HepG2 (cell line): ENCODE data around the gene ESRP2. TPM values are rescaled to one million over a fixed set of nuclear protein-coding genes. Genes with fewer than 3 reads are reported as not detected.

Source experiments
- ADNP ChIP-seq: sonication (generic); formaldehyde crosslinking; IDR thresholded peaks from 2 replicates; pipeline ENCODE4 v1.4.0; 2020; ENCODE audit warnings: missing genetic modification reagents
- ARHGAP35 ChIP-seq: sonication (generic); formaldehyde crosslinking; IDR thresholded peaks from 2 replicates; pipeline ENCODE4 v1.9.0; 2022; ENCODE audit warnings: mild to moderate bottlenecking, inconsistent platforms, moderate library complexity, missing genetic modification reagents, borderline replicate concordance
- DR1 ChIP-seq: sonication (generic); formaldehyde crosslinking; IDR thresholded peaks from 2 replicates; pipeline ENCODE4 v1.8.0; 2021; ENCODE audit warnings: mild to moderate bottlenecking, missing genetic modification reagents, inconsistent platforms
- HNF4G ChIP-seq, 2 experiments: sonication (generic) in 1 of 2; formaldehyde crosslinking in 1 of 2; IDR thresholded peaks; 2 replicates each; pipeline versions ENCODE4 v1.4.0 to v1.6.1; 2011 to 2020; ENCODE audit warnings: borderline replicate concordance in 2 of 2, low read depth in 2 of 2, mild to moderate bottlenecking in 2 of 2, low read length in 1 of 2, missing genetic modification reagents in 1 of 2, moderate library complexity in 1 of 2
- MED8 ChIP-seq: sonication (generic); formaldehyde crosslinking; IDR thresholded peaks from 2 replicates; pipeline ENCODE4 v1.8.1; 2023; ENCODE audit warnings: mild to moderate bottlenecking, missing genetic modification reagents; ENCODE audit not compliant: insufficient replicate concordance
- SKI ChIP-seq: fragments of 450-650 bp; IDR thresholded peaks from one replicate; pipeline ENCODE4 v1.6.1; 2018; ENCODE audit warnings: mild to moderate bottlenecking; ENCODE audit not compliant: partially characterized antibody
- TOPORS ChIP-seq: sonication (generic); formaldehyde crosslinking; IDR thresholded peaks from 2 replicates; pipeline ENCODE4 v1.8.0; 2023; ENCODE audit warnings: mild to moderate bottlenecking, missing genetic modification reagents
- ZBTB8A ChIP-seq: sonication (generic); formaldehyde crosslinking; IDR thresholded peaks from 2 replicates; pipeline ENCODE4 v1.4.0; 2020; ENCODE audit warnings: mild to moderate bottlenecking, low read depth, missing genetic modification reagents, borderline replicate concordance
- ZNF207 ChIP-seq: fragments of 450-650 bp; IDR thresholded peaks from 2 replicates; pipeline ENCODE4 v1.6.1; 2016; ENCODE audit warnings: antibody characterized with exemption, borderline replicate concordance
- ZNF260 ChIP-seq: sonication (generic); formaldehyde crosslinking; IDR thresholded peaks from 2 replicates; pipeline ENCODE4 v1.4.0; 2020; ENCODE audit warnings: missing genetic modification reagents, low read depth, mild to moderate bottlenecking, borderline replicate concordance
- ZNF326 ChIP-seq: sonication (generic); formaldehyde crosslinking; IDR thresholded peaks from 2 replicates; pipeline ENCODE4 v1.4.0; 2020; ENCODE audit warnings: missing genetic modification reagents, borderline replicate concordance
- ZNF670 ChIP-seq: sonication (generic); formaldehyde crosslinking; IDR thresholded peaks from 2 replicates; pipeline ENCODE4 v1.8.0; 2022; ENCODE audit warnings: mild to moderate bottlenecking, missing genetic modification reagents, borderline replicate concordance
- ZNF75D ChIP-seq: sonication (generic); formaldehyde crosslinking; IDR thresholded peaks from 2 replicates; pipeline ENCODE4 v1.8.1; 2023; ENCODE audit warnings: missing genetic modification reagents, mild to moderate bottlenecking, borderline replicate concordance
- polyA plus RNA-seq, 8 experiments: library from polyadenylated mRNA; depleted of rRNA in 3 of 8; stranded (reverse) in 7 of 8; unstranded in 1 of 8; fragments of >200 nt; fragmentation: Illumina TruSeq in 4 of 8; extraction: Trizol in 4 of 8; gene quantifications; 2 replicates each; pipeline versions ENCODE4 v1.2.1 to v1.2.3, GENCODE V29; 2011 to 2016; ENCODE audit warnings: low read depth in 4 of 8, missing spikeins in 1 of 8, mixed read lengths in 1 of 8; ENCODE audit not compliant: insufficient read depth in 1 of 8
- total RNA-seq, 5 experiments: library from RNA; depleted of rRNA; stranded (reverse); fragments of >200 nt; fragmentation: Illumina TruSeq; extraction: Trizol; gene quantifications; 2 replicates each; pipeline ENCODE4 v1.2.3, GENCODE V29; 2016; ENCODE audit warnings: low read depth in 1 of 5
- TF ChIP-seq, protein P1 (sequence below): sonication (generic); formaldehyde crosslinking; IDR thresholded peaks from 2 replicates; pipeline ENCODE4 v1.8.0; 2022; ENCODE audit warnings: missing genetic modification reagents, mild to moderate bottlenecking, inconsistent platforms, borderline replicate concordance
- TF ChIP-seq, protein P2 (sequence below): sonication (generic); formaldehyde crosslinking; IDR thresholded peaks from 2 replicates; pipeline ENCODE4 v1.4.0; 2020; ENCODE audit warnings: mild to moderate bottlenecking, low read depth, missing genetic modification reagents
- TF ChIP-seq, protein P3 (sequence below): sonication (generic); formaldehyde crosslinking; IDR thresholded peaks from 2 replicates; pipeline ENCODE4 v1.8.0; 2022; ENCODE audit warnings: mild to moderate bottlenecking, missing genetic modification reagents, moderate library complexity
- TF ChIP-seq, protein P4 (sequence below): sonication (generic); formaldehyde crosslinking; IDR thresholded peaks from 2 replicates; pipeline ENCODE4 v1.5.1; 2020; ENCODE audit warnings: mild to moderate bottlenecking, missing genetic modification reagents, moderate library complexity
- TF ChIP-seq, protein P5 (sequence below): sonication (generic); formaldehyde crosslinking; IDR thresholded peaks from 2 replicates; pipeline ENCODE4 v1.5.0; 2020; ENCODE audit warnings: mild to moderate bottlenecking, low read depth, missing genetic modification reagents, borderline replicate concordance
- TF ChIP-seq, protein P6 (sequence below): sonication (generic); formaldehyde crosslinking; conservative IDR thresholded peaks from 2 replicates; pipeline ENCODE4 v1.8.0; 2022; ENCODE audit warnings: missing genetic modification reagents

ESRP2 gene
- total and polyA plus RNA-seq, 2 of the 13 experiments (the other 11 are each of a cell fraction or from before 2014, with no cell fraction given): 21.1 to 32.4 TPM

DNA sequence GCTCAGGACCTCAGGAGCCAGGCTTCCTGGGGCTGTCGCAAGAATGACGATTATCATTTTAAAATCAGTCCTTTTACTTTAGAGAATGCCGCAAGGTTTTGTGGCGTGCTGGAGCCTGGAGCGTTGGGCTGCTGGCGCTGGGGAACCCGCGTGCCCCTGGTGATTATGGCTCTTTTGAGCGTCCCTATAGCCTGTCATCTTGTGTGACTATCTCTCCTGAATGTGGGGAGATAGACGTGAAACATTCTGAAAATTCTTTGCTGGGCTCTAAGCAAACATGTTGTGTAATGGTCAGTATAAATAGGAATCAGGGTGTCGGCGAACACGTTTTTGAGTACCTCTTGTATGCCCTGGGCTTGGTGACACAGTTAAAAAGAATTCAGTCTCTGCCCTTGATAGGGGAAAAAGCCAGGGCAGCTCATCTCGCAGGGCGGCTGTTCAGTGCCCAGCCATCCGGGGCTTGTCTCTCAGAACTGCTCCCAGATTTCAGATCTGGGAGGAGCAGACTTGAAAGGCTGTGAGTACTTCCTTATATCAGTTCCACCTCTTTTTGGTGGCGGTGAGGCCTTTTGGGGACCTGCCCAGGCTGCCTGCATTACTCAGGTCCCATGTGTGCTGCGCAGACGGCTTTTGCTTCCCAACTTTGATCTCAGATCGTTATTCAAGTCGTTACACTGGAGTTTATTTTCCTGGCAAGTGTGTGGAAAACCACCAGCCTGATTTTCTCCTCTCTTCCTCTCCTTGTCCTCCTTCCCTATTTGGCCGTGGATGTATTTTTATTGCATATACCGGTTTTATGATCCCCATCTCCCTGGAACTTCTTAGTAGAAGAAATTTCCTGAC lies 29.4 kb upstream of the ESRP2 start (continued):
- TF ChIP-seq ZNF326 (CRISPR knock-in tag) (no peak), HNF4G (IDR thresholded peaks at IDR 0.05; ENCODE audit: borderline replicate concordance, low read depth, low read length) (peak; percentile 70; the same call in 1 of the 2 replicates), HNF4G (CRISPR knock-in tag; IDR thresholded peaks at IDR 0.05; ENCODE audit: borderline replicate concordance, low read depth) (no peak), TOPORS (CRISPR knock-in tag) (no peak), SKI (peak; percentile 89), DR1 (CRISPR knock-in tag) (peak; percentile 59), ZNF207 (no peak), ADNP (no peak), ZNF260 (CRISPR knock-in tag) (no peak; the same call in 1 of the 2 replicates), MED8 (CRISPR knock-in tag) (peak; percentile 37), ZBTB8A (CRISPR knock-in tag) (no peak), ZNF75D (no peak), ARHGAP35 (no peak; the same call in 1 of the 2 replicates), ZNF670 (CRISPR knock-in tag) (peak; percentile 72; the same call in 1 of the 2 replicates)
- TF ChIP-seq, protein P1, sequence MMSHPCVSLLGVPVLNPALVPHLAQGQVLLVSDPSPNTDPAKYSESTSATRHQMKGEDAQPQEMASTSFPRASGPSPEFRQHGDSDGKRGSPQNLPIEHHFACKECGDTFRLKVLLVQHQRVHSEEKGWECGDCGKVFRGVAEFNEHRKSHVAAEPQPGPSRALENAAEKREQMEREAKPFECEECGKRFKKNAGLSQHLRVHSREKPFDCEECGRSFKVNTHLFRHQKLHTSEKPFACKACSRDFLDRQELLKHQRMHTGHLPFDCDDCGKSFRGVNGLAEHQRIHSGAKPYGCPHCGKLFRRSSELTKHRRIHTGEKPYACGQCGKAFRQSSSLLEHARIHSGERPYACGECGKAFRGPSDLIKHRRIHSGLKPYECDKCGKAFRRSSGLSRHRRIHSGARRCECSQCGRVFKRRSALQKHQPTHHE: peak; percentile 92; the same call in 1 of the 2 replicates
- TF ChIP-seq, protein P2, sequence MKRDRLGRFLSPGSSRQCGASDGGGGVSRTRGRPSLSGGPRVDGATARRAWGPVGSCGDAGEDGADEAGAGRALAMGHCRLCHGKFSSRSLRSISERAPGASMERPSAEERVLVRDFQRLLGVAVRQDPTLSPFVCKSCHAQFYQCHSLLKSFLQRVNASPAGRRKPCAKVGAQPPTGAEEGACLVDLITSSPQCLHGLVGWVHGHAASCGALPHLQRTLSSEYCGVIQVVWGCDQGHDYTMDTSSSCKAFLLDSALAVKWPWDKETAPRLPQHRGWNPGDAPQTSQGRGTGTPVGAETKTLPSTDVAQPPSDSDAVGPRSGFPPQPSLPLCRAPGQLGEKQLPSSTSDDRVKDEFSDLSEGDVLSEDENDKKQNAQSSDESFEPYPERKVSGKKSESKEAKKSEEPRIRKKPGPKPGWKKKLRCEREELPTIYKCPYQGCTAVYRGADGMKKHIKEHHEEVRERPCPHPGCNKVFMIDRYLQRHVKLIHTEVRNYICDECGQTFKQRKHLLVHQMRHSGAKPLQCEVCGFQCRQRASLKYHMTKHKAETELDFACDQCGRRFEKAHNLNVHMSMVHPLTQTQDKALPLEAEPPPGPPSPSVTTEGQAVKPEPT (CRISPR knock-in tag): no peak
- TF ChIP-seq, protein P3, sequence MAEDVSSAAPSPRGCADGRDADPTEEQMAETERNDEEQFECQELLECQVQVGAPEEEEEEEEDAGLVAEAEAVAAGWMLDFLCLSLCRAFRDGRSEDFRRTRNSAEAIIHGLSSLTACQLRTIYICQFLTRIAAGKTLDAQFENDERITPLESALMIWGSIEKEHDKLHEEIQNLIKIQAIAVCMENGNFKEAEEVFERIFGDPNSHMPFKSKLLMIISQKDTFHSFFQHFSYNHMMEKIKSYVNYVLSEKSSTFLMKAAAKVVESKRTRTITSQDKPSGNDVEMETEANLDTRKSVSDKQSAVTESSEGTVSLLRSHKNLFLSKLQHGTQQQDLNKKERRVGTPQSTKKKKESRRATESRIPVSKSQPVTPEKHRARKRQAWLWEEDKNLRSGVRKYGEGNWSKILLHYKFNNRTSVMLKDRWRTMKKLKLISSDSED: no peak
- TF ChIP-seq, protein P4, sequence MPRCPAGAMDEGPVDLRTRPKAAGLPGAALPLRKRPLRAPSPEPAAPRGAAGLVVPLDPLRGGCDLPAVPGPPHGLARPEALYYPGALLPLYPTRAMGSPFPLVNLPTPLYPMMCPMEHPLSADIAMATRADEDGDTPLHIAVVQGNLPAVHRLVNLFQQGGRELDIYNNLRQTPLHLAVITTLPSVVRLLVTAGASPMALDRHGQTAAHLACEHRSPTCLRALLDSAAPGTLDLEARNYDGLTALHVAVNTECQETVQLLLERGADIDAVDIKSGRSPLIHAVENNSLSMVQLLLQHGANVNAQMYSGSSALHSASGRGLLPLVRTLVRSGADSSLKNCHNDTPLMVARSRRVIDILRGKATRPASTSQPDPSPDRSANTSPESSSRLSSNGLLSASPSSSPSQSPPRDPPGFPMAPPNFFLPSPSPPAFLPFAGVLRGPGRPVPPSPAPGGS (CRISPR knock-in tag): no peak
- TF ChIP-seq, protein P5, sequence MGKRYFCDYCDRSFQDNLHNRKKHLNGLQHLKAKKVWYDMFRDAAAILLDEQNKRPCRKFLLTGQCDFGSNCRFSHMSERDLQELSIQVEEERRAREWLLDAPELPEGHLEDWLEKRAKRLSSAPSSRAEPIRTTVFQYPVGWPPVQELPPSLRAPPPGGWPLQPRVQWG (CRISPR knock-in tag): 0 out of 2 replicates have a peak, but pooled peaks have one; percentile 31
- TF ChIP-seq, protein P6, sequence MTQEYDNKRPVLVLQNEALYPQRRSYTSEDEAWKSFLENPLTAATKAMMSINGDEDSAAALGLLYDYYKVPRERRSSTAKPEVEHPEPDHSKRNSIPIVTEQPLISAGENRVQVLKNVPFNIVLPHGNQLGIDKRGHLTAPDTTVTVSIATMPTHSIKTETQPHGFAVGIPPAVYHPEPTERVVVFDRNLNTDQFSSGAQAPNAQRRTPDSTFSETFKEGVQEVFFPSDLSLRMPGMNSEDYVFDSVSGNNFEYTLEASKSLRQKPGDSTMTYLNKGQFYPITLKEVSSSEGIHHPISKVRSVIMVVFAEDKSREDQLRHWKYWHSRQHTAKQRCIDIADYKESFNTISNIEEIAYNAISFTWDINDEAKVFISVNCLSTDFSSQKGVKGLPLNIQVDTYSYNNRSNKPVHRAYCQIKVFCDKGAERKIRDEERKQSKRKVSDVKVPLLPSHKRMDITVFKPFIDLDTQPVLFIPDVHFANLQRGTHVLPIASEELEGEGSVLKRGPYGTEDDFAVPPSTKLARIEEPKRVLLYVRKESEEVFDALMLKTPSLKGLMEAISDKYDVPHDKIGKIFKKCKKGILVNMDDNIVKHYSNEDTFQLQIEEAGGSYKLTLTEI: no peak
